ENCODE data around the gene IRS1. TPM values are rescaled to one million over a fixed set of nuclear protein-coding genes. Genes with fewer than 3 reads are reported as not detected.

IRS1 gene, protein sequence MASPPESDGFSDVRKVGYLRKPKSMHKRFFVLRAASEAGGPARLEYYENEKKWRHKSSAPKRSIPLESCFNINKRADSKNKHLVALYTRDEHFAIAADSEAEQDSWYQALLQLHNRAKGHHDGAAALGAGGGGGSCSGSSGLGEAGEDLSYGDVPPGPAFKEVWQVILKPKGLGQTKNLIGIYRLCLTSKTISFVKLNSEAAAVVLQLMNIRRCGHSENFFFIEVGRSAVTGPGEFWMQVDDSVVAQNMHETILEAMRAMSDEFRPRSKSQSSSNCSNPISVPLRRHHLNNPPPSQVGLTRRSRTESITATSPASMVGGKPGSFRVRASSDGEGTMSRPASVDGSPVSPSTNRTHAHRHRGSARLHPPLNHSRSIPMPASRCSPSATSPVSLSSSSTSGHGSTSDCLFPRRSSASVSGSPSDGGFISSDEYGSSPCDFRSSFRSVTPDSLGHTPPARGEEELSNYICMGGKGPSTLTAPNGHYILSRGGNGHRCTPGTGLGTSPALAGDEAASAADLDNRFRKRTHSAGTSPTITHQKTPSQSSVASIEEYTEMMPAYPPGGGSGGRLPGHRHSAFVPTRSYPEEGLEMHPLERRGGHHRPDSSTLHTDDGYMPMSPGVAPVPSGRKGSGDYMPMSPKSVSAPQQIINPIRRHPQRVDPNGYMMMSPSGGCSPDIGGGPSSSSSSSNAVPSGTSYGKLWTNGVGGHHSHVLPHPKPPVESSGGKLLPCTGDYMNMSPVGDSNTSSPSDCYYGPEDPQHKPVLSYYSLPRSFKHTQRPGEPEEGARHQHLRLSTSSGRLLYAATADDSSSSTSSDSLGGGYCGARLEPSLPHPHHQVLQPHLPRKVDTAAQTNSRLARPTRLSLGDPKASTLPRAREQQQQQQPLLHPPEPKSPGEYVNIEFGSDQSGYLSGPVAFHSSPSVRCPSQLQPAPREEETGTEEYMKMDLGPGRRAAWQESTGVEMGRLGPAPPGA (N-terminal part only)
- total RNA-seq (2021; fragmentation: NEBNext Ultra II Directional; extraction: Animal tissue kit (Norgen Biotek cat#: 25700)) = 10 to 100 TPM; 37.4 to 49.9 (median 44.4) TPM
- long read RNA-seq, full-length matches to known transcripts = 11 of 20 reads
- long read RNA-seq, partial matches to known transcripts = 0 of 20 reads
- long read RNA-seq, other reads (novel, unspliced or antisense) = 9 of 20 reads

DNA sequence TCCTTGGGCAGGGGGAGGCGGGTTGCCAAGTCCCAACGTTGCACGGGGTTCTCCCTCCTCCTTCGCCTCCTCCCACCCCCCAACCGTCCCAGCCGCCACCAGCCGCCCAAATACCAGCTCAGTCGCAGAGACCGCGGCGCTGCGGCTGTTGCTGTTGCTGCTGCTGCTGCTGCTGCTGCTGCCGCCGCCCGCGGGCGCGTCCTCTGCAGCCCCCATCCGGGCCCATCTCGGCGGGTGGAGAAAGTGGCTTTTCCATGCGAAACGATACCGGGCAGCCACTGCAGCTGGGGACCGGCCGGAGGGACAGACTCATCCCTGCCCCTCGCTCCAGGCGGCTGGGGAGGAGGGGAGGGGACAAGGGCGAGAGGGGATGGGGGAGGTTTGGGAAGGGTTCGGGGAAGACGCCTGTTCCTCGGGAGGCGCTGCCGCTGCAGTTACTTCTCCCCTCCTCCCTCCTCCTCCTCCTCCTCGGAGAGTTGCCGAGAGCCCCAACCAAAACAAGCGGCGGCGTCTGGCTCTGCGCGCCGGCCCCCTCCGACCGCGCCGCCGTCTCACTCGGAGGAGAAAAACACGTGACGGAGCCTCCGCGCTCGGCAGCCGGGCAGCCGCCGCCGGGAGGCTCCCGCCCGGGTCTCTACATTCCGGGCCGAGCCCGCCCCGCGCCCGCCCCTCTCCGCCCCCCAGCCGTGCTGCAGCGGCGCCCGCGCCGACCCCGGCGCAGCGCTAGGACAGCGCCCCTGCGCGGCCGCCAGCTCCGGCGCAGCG, at the start of gene IRS1:
Gene IRS1, minus strand, starts transcription at position 610 of the 765 bp plus-strand sequence. CDS start 1,082 bp downstream, outside the sequence.
- no peaks in the 10 kb centered on the region for H3K9me3 Mint-ChIP-seq
- no peaks in the 10 kb centered on the region for H3K27me3 Mint-ChIP-seq (ENCODE audit: insufficient read depth)
- peak; percentile 71 for DNase-seq
- peak within 1 kb of the TSS; percentile 90 for H3K4me3 Mint-ChIP-seq
- peaks cover 38% of the 10 kb centered on the region for H3K36me3 Mint-ChIP-seq (ENCODE audit: low read depth)
- H3K4me1 Mint-ChIP-seq (ENCODE audit: low read depth) = peaks cover 57% of the 10 kb centered on the region
- TF ChIP-seq, protein P1, sequence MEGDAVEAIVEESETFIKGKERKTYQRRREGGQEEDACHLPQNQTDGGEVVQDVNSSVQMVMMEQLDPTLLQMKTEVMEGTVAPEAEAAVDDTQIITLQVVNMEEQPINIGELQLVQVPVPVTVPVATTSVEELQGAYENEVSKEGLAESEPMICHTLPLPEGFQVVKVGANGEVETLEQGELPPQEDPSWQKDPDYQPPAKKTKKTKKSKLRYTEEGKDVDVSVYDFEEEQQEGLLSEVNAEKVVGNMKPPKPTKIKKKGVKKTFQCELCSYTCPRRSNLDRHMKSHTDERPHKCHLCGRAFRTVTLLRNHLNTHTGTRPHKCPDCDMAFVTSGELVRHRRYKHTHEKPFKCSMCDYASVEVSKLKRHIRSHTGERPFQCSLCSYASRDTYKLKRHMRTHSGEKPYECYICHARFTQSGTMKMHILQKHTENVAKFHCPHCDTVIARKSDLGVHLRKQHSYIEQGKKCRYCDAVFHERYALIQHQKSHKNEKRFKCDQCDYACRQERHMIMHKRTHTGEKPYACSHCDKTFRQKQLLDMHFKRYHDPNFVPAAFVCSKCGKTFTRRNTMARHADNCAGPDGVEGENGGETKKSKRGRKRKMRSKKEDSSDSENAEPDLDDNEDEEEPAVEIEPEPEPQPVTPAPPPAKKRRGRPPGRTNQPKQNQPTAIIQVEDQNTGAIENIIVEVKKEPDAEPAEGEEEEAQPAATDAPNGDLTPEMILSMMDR (IDR thresholded peaks at IDR 0.05) = no peak
- peak within 1 kb of the TSS; percentile 85 for H3K27ac Mint-ChIP-seq

DNA sequence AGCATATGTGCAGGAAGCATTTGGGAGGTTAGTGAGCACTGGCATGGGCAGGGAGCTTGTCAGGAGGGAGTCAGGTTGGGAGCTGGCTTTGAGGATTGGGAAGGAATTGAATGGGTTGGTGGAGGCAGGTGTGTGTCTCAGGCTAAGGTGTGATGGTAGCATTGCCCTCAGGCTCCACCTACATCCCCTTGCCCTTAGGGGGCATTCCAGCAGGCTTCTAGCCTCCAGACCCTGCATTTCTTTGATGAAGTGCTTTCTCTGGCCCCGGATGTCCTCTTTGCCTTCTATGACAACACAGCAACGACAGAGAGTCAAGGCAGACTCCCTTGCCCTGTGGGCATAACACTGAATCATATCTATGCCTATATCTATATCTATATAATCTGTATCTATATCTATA, 49.7 kb upstream of the IRS1 start:
- no peak for DNase-seq

DNA sequence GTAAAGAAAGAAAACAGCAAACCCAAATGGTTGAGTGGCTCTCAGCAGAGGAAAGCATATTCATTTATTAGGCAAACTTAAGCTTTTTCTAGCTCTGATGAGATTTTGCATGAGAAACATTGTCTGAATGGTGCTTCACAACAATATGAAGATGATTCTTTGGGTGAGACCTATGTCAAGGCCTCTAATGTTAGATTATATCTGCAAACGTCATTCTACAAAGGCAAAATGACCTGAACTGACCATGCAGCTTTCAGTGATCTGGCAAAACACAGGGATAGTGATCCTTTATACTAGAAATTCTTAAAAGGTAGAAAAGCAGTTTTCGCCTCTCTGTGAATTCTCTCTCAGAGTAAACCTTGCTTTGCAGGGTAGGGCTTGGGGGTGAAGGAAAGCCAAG, 47.9 kb upstream of the IRS1 start:
- Mint-ChIP-seq H3K27me3 (ENCODE audit: insufficient read depth) (no peaks in the 10 kb centered on the region), H3K4me1 (ENCODE audit: low read depth) (0 out of 2 replicates have a peak, but pooled peaks cover 6% of the 10 kb centered on the region), H3K9me3 (peaks cover 2% of the 10 kb centered on the region; the same call in 1 of the 2 replicates), H3K36me3 (ENCODE audit: low read depth) (peaks cover 9% of the 10 kb centered on the region), H3K4me3 (no peak overlapping the region), H3K27ac (no peak overlapping the region)
- DNase-seq = no peak
- TF ChIP-seq, protein P1 (IDR thresholded peaks at IDR 0.05) = no peak

More for the DNA sequence above, 49.7 kb upstream of the IRS1 start:
- no peak overlapping the region for H3K27ac Mint-ChIP-seq
- peaks cover 5% of the 10 kb centered on the region; the same call in 1 of the 2 replicates for H3K36me3 Mint-ChIP-seq (ENCODE audit: low read depth)
- no peaks in the 10 kb centered on the region for H3K4me1 Mint-ChIP-seq (ENCODE audit: low read depth)
- no peaks in the 10 kb centered on the region for H3K9me3 Mint-ChIP-seq
- TF ChIP-seq, protein P1 (IDR thresholded peaks at IDR 0.05) = no peak
- no peaks in the 10 kb centered on the region for H3K27me3 Mint-ChIP-seq (ENCODE audit: insufficient read depth)
- no peak overlapping the region for H3K4me3 Mint-ChIP-seq

DNA sequence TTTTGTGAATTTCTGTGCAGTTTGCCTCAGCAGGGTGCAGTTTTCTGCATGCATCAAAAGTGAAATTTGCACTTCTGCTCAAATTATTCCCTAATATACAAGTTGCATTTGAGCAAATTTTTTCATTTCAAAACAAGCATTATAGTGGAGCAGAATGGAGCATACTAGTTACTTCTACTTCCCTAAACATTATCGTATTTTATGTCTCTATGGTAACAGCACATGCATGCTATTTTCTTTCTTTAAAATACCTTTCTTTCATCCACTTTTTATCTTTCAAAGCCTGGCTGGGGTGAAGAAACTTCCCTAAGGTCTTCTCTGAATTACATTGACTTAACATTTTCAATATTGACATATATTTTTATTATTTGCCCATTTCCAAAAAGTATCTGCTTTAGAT, 47.5 kb upstream of the IRS1 start:
- H3K27ac Mint-ChIP-seq = peak overlapping the region; percentile 43; the same call in 1 of the 2 replicates
- no peak overlapping the region for H3K4me3 Mint-ChIP-seq
- H3K9me3 Mint-ChIP-seq = peaks cover 6% of the 10 kb centered on the region; the same call in 1 of the 2 replicates
- DNase-seq = no peak
- 0 out of 2 replicates have a peak, but pooled peaks cover 6% of the 10 kb centered on the region for H3K4me1 Mint-ChIP-seq (ENCODE audit: low read depth)
- H3K36me3 Mint-ChIP-seq (ENCODE audit: low read depth) = peaks cover 13% of the 10 kb centered on the region
- H3K27me3 Mint-ChIP-seq (ENCODE audit: insufficient read depth) = no peaks in the 10 kb centered on the region
- TF ChIP-seq, protein P1 (IDR thresholded peaks at IDR 0.05) = no peak
